GM12878 (cell line): Measurements from ENCODE around the gene OXTR. TPM values are rescaled to one million over a fixed set of nuclear protein-coding genes. Genes with fewer than 3 reads are reported as not detected.

ENCODE experiments used
- ATAC-seq: fragments of 200-7000 bp; cut with Tn5 transposase; 3 replicates; pipeline ENCODE4 v1.9.1; 2020; ENCODE audit warnings: mild to moderate bottlenecking, moderate library complexity
- BruUV-seq: library from RNA; stranded (reverse); fragments of 400-500 nt; replicated peaks from 2 replicates; lab custom pipeline; 2021; lab: Mats Ljungman, UMichigan
- CTCF ChIA-PET: fragments of 300-600 bp; sonication (Branson Sonifier 250); formaldehyde crosslinking; extraction: SDS; loops from one replicate; lab custom pipeline; 2021; ENCODE audit warnings: inconsistent platforms; lab: Yijun Ruan, JAX
- POLR2A ChIA-PET: fragments of 350-600 bp; formaldehyde crosslinking; extraction: SDS; loops from one replicate; lab custom pipeline; 2021; ENCODE audit warnings: inconsistent platforms; lab: Charles Lee
- RAD21 ChIA-PET: fragments of 300-600 bp; sonication (Branson Sonifier 250); formaldehyde crosslinking; loops from one replicate; lab custom pipeline; 2023; ENCODE audit warnings: antibody characterized with exemption; ENCODE audit not compliant: unreplicated experiment; lab: Charles Lee
- SMC1A ChIA-PET: fragments of 300-600 bp; sonication (Branson Sonifier 250); formaldehyde crosslinking; loops from one replicate; lab custom pipeline; 2023; ENCODE audit not compliant: unreplicated experiment, uncharacterized antibody; lab: Charles Lee
- DNase-seq: peaks from one replicate; pipeline ENCODE4 v3.0.0-alpha.2; 2011; ENCODE audit warnings: low read depth, low spot score
- FAIRE-seq: peaks from 3 replicates; lab custom pipeline; 2011; peaks lifted over from hg19 to GRCh38; lab: Jason Lieb, UNC
- H2AFZ ChIP-seq: 2 replicates; pipeline ENCODE4 v1.6.0; 2011; ENCODE audit warnings: low read depth, low read length, control low read depth; ENCODE audit not compliant: control insufficient read depth
- H3K27ac ChIP-seq: 2 replicates; pipeline ENCODE4 v1.5.1; 2011; ENCODE audit warnings: control low read depth; ENCODE audit not compliant: control insufficient read depth, insufficient read depth
- H3K27me3 ChIP-seq, 2 experiments: replicated peaks in 1 of 2; 2 replicates each; pipeline versions ENCODE4 v1.6.0 to v1.6.1; 2011; ENCODE audit warnings: low read length in 1 of 2; ENCODE audit not compliant: control insufficient read depth in 2 of 2, insufficient read depth in 2 of 2
- H3K36me3 ChIP-seq, 2 experiments: 2 replicates each; pipeline ENCODE4 v1.5.1; 2011; ENCODE audit warnings: low read length in 1 of 2; ENCODE audit not compliant: control insufficient read depth in 2 of 2, insufficient read depth in 2 of 2
- H3K4me1 ChIP-seq: 2 replicates; pipeline ENCODE4 v1.6.1; 2011; ENCODE audit warnings: mild to moderate bottlenecking, low read length, moderate library complexity, mixed read lengths; ENCODE audit not compliant: control insufficient read depth, insufficient read depth
- H3K4me2 ChIP-seq: 2 replicates; pipeline ENCODE4 v1.6.0; 2011; ENCODE audit warnings: control low read depth; ENCODE audit not compliant: control insufficient read depth, insufficient read depth
- H3K4me3 ChIP-seq: fragments of 200-600 bp; sonication (generic); 2 replicates; pipeline ENCODE4 v1.5.1; 2016
- H3K79me2 ChIP-seq: 2 replicates; pipeline ENCODE4 v1.6.0; 2011; ENCODE audit warnings: low read length; ENCODE audit not compliant: control insufficient read depth, insufficient read depth
- H3K9ac ChIP-seq: 2 replicates; pipeline ENCODE4 v1.8.0; 2011; ENCODE audit warnings: low read length, control low read depth, mixed read lengths; ENCODE audit not compliant: control insufficient read depth, insufficient read depth
- H3K9me3 ChIP-seq: replicated peaks from 3 replicates; pipeline ENCODE4 v1.5.1; 2011; ENCODE audit warnings: mild to moderate bottlenecking, low read length; ENCODE audit not compliant: control insufficient read depth, insufficient read depth
- H4K20me1 ChIP-seq: 2 replicates; pipeline ENCODE4 v1.6.0; 2011; ENCODE audit not compliant: control insufficient read depth, insufficient read depth
- CEBPB ChIP-seq, 2 experiments: fragments of 150-350 bp in 1 of 2; IDR thresholded peaks; 2 replicates each; pipeline ENCODE4 v1.6.1; 2012 to 2014; ENCODE audit warnings: low read depth in 2 of 2, low read length in 2 of 2, borderline replicate concordance in 1 of 2, inconsistent platforms in 1 of 2
- EP300 ChIP-seq, 2 experiments: fragments of 150-350 bp in 1 of 2; IDR thresholded peaks; 2 replicates each; pipeline ENCODE4 v1.6.1; 2011 to 2012; ENCODE audit warnings: low read depth in 2 of 2, low read length in 2 of 2, borderline replicate concordance in 1 of 2, improper control_type of control experiment in 1 of 2, inconsistent platforms in 1 of 2; ENCODE audit not compliant: control insufficient read depth in 1 of 2
- IKZF1 ChIP-seq: fragments of 450-650 bp; conservative IDR thresholded peaks from 2 replicates; pipeline ENCODE4 v1.6.1; 2017; ENCODE audit warnings: antibody characterized with exemption, mild to moderate bottlenecking
- NR2C1 ChIP-seq: fragments of 450-650 bp; IDR thresholded peaks from 2 replicates; pipeline ENCODE4 v1.6.1; 2017; ENCODE audit warnings: antibody characterized with exemption, mild to moderate bottlenecking, moderate library complexity
- POLR2A ChIP-seq: IDR thresholded peaks from 2 replicates; pipeline ENCODE4 v1.6.1; 2011; ENCODE audit warnings: low read depth, mild to moderate bottlenecking, low read length
- POLR2AphosphoS2 ChIP-seq: IDR thresholded peaks from 2 replicates; pipeline ENCODE4 v1.6.1; 2011; ENCODE audit warnings: low read depth, mild to moderate bottlenecking, low read length, improper control_type of control experiment, moderate library complexity
- SPI1 ChIP-seq: IDR thresholded peaks from 2 replicates; pipeline ENCODE4 v1.6.1; 2011; ENCODE audit warnings: low read depth, mild to moderate bottlenecking, low read length, moderate library complexity, borderline replicate concordance; ENCODE audit not compliant: insufficient read depth
- STAT1 ChIP-seq: fragments of 450-650 bp; conservative IDR thresholded peaks from 2 replicates; pipeline ENCODE4 v1.6.1; 2014; ENCODE audit warnings: antibody characterized with exemption, mild to moderate bottlenecking
- YY1 ChIP-seq: IDR thresholded peaks from 2 replicates; pipeline ENCODE4 v1.6.1; 2011; ENCODE audit warnings: low read depth, mild to moderate bottlenecking, low read length
- ZBED1 ChIP-seq: IDR thresholded peaks from 2 replicates; pipeline ENCODE4 v1.6.1; 2016; ENCODE audit warnings: borderline replicate concordance
- WGBS: methylation state at CpG from one replicate; pipeline ENCODE4 v1.1.6; 2016; ENCODE audit warnings: low lambda C conversion rate; ENCODE audit not compliant: insufficient replicate concordance, insufficient coverage; ENCODE audit errors: missing lambda C conversion rate; 5-methylcytosine and 5-hydroxymethylcytosine counted together
- in situ Hi-C: fragments of 300-500 bp; cut with MboI; formaldehyde crosslinking; loops from 9 replicates; pipeline ENCODE4 v1.14.3; 2018; ENCODE audit warnings: mixed read lengths
- intact Hi-C: fragments of 100-400 bp; cut with micrococcal nuclease; formaldehyde crosslinking; loops from one replicate; pipeline ENCODE4 v1.14.2; 2022; ENCODE audit not compliant: unreplicated experiment
- polyA plus RNA-seq, 11 experiments: library from polyadenylated mRNA; depleted of rRNA in 4 of 11; unstranded in 6 of 11; stranded (reverse) in 5 of 11; fragments of >200 nt; fragmentation: Nextera tagmentation in 4 of 11; fragmentation: Illumina TruSeq in 1 of 11; extraction: Ambion mirVana in 4 of 11; extraction: Trizol in 1 of 11; gene quantifications; 1 replicate in 1 of 11; 2 replicates in 10 of 11; pipeline versions ENCODE4 v1.2.1 to v1.2.3, GENCODE V29; 2011 to 2016; ENCODE audit warnings: inconsistent platforms in 2 of 11, missing spikeins in 2 of 11, low read depth in 1 of 11
- total RNA-seq, 4 experiments: library from RNA; depleted of rRNA in 3 of 4; stranded (reverse); fragments of >200 nt in 3 of 4; fragmentation: Illumina TruSeq in 1 of 4; extraction: Trizol in 1 of 4; gene quantifications; 2 replicates each; pipeline versions ENCODE4 v1.2.1 to v1.2.3, GENCODE V29; 2013 to 2021
- TF ChIP-seq, protein P1 (sequence below): fragments of 450-650 bp; conservative IDR thresholded peaks from 2 replicates; pipeline ENCODE4 v1.6.1; 2017; ENCODE audit warnings: mild to moderate bottlenecking, moderate library complexity

Gene OXTR
- total and polyA plus RNA-seq, 10 of the 15 experiments (the other 5 are each of a cell fraction or from before 2014, with no cell fraction given): 0.43 to 5.9 (median 2.6) TPM

DNA sequence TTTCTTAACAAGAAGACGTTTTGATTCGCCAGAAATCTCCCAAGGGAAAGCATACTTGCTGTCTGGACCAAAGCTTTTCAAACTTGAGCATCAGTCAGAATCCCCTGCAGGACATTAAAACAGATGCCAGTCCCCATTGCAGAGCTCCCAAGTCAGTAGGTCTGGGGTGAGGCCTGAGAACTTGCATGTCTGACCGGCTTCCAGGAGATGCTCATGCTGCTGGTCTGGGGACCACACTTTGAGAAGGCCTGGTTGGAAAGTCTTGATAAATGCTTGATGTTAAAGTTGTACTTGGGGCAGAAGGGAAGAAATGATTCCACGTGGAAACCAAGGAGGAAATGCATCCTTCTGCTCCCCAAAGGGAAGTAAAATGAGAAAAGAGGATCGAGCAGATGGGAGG is 60.1 kb downstream of the OXTR start (continued):
- TF ChIP-seq EP300 (IDR thresholded peaks at IDR 0.05; ENCODE audit: borderline replicate concordance in 1 of 2, control insufficient read depth in 1 of 2, low read depth in 2 of 2, low read length in 2 of 2) (no peak), NR2C1 (no peak), STAT1 (no peak), POLR2A (no peak), ZBED1 (no peak), SPI1 (no peak), POLR2AphosphoS2 (no peak)
- TF ChIP-seq, protein P1, sequence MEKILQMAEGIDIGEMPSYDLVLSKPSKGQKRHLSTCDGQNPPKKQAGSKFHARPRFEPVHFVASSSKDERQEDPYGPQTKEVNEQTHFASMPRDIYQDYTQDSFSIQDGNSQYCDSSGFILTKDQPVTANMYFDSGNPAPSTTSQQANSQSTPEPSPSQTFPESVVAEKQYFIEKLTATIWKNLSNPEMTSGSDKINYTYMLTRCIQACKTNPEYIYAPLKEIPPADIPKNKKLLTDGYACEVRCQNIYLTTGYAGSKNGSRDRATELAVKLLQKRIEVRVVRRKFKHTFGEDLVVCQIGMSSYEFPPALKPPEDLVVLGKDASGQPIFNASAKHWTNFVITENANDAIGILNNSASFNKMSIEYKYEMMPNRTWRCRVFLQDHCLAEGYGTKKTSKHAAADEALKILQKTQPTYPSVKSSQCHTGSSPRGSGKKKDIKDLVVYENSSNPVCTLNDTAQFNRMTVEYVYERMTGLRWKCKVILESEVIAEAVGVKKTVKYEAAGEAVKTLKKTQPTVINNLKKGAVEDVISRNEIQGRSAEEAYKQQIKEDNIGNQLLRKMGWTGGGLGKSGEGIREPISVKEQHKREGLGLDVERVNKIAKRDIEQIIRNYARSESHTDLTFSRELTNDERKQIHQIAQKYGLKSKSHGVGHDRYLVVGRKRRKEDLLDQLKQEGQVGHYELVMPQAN: no peak

DNA sequence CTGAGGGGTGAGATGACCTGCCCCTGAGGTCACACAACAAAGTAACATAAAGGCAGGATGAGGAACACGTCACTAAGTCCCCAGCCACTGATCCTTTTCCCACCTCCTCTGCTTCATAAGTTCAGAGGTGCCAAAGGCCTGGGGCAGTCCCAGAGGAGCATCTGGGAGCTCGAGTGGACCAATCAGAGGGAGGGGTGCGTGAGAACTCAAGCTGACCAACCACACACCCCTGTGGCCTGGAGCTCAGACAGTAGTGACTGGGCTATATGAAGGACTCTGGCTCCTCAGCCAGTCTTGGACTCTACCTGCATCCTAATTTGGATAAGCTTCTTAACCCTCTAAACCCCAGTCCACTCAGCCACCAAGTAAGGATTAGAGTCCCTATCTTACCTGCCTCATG is 63.8 kb downstream of the OXTR start:
- ChIA-PET CTCF (no interaction called here), POLR2A (no interaction called here), RAD21 (no interaction called here), SMC1A (no interaction called here)
- no peak for TF ChIP-seq CEBPB (IDR thresholded peaks at IDR 0.05; ENCODE audit: borderline replicate concordance in 1 of 2, low read depth in 2 of 2, low read length in 2 of 2)
- TF ChIP-seq YY1: no peak
- no peak for TF ChIP-seq IKZF1
- H3K36me3 ChIP-seq: no peaks in the 10 kb centered on the region
- H3K9ac ChIP-seq: no peak overlapping the region
- 7% methylated on average over 3 of the region's 3 CpGs for WGBS
- H3K9me3 ChIP-seq: no peaks in the 10 kb centered on the region; the same call in 2 of the 3 replicates
- H3K27ac ChIP-seq: no peak overlapping the region
- no peaks in the 10 kb centered on the region for H3K27me3 ChIP-seq
- BruUV-seq: no TSS peak
- DNase-seq: no peak
- no peaks in the 10 kb centered on the region for H3K4me1 ChIP-seq
- intact Hi-C loops (no loop called here), in situ Hi-C loops (no loop called here)
- FAIRE-seq: no peak
- no peak overlapping the region for H3K4me2 ChIP-seq
- no peaks in the 10 kb centered on the region for H4K20me1 ChIP-seq
- H3K79me2 ChIP-seq: no peaks in the 10 kb centered on the region
- H2AFZ ChIP-seq: no peak overlapping the region
- no peak for ATAC-seq
- no peak overlapping the region for H3K4me3 ChIP-seq
